HCT116 (cell line): Measurements from ENCODE around the gene CAPZB. TPM values are rescaled to one million over a fixed set of nuclear protein-coding genes. Genes with fewer than 3 reads are reported as not detected.

ENCODE experiments used
- ATAC-seq: fragments of 200-7000 bp; cut with Tn5 transposase; 2 replicates; pipeline ENCODE4 v1.9.1; 2020; ENCODE audit warnings: mild to moderate bottlenecking, moderate library complexity
- BruUV-seq: library from RNA; stranded (reverse); fragments of 400-500 nt; replicated peaks from 2 replicates; lab custom pipeline; 2021; lab: Mats Ljungman, UMichigan
- CTCF ChIA-PET: fragments of 300-600 bp; sonication (Branson Sonifier 250); formaldehyde crosslinking; loops from one replicate; lab custom pipeline; 2021; ENCODE audit warnings: antibody characterized with exemption; lab: Charles Lee
- POLR2A ChIA-PET: fragments of 300-600, 350-600 bp; sonication (Branson Sonifier 250); formaldehyde crosslinking; loops from one replicate; lab custom pipeline; 2021; ENCODE audit warnings: antibody characterized with exemption; lab: Charles Lee
- RAD21 ChIA-PET, 2 experiments: fragments of 300-600 bp; sonication (Branson Sonifier 250); formaldehyde crosslinking; loops; one replicate each; lab custom pipeline; 2023; ENCODE audit warnings: low total read pairs in 2 of 2; ENCODE audit not compliant: uncharacterized antibody in 2 of 2, unreplicated experiment in 2 of 2, low non-redundant PET in 1 of 2; lab: Charles Lee
- DNase-seq: peaks from one replicate; pipeline ENCODE4 v3.0.0-alpha.2; 2010; ENCODE audit warnings: low read depth, low spot score
- H2AFZ ChIP-seq: fragments of 200-600 bp; shearing (Covaris generic), sonication (generic); 2 replicates; pipeline ENCODE4 v1.6.1; 2017; ENCODE audit warnings: low read depth, mixed run types, mixed read lengths, antibody characterized with exemption, low read length; ENCODE audit not compliant: poor library complexity, severe bottlenecking
- H3K27ac ChIP-seq: 2 replicates; pipeline ENCODE4 v1.5.1; 2012; ENCODE audit warnings: low read depth, low read length
- H3K27me3 ChIP-seq: fragments of 200-600 bp; sonication (generic); 2 replicates; pipeline ENCODE4 v1.6.1; 2016; ENCODE audit warnings: mixed run types, low read length, mixed read lengths; ENCODE audit not compliant: insufficient read depth
- H3K36me3 ChIP-seq, 2 experiments: fragments of 200-500 bp in 1 of 2; fragments of 200-600 bp in 1 of 2; sonication (Bioruptor generic) in 1 of 2; sonication (generic) in 1 of 2; 2 replicates each; pipeline versions ENCODE4 v1.5.1 to v1.6.1; 2014 to 2016; ENCODE audit warnings: low read length in 2 of 2, inconsistent platforms in 1 of 2, mixed read lengths in 1 of 2, mixed run types in 1 of 2; ENCODE audit not compliant: insufficient read depth in 2 of 2, control insufficient read depth in 1 of 2
- H3K4me1 ChIP-seq, 2 experiments: fragments of 200-600 bp in 1 of 2; sonication (generic) in 1 of 2; 2 replicates each; pipeline versions ENCODE4 v1.5.1 to v1.6.1; 2012 to 2017; ENCODE audit warnings: low read length in 2 of 2, inconsistent platforms in 1 of 2, mild to moderate bottlenecking in 1 of 2, mixed read lengths in 1 of 2, mixed run types in 1 of 2, moderate library complexity in 1 of 2; ENCODE audit not compliant: insufficient read depth in 2 of 2, control insufficient read depth in 1 of 2
- H3K4me2 ChIP-seq: fragments of 200-600 bp; sonication (generic); 2 replicates; pipeline ENCODE4 v1.6.1; 2017; ENCODE audit warnings: mixed run types, low read length, mixed read lengths
- H3K4me3 ChIP-seq, 2 experiments: fragments of 200-600 bp in 1 of 2; sonication (generic) in 1 of 2; replicated peaks in 1 of 2; 2 replicates each; pipeline ENCODE4 v1.5.1; 2011 to 2016; ENCODE audit warnings: low read length in 2 of 2, control low read depth in 1 of 2, low read depth in 1 of 2, mild to moderate bottlenecking in 1 of 2, mixed read lengths in 1 of 2, mixed run types in 1 of 2
- H3K79me2 ChIP-seq: fragments of 200-600 bp; sonication (generic); 2 replicates; pipeline ENCODE4 v1.6.1; 2017; ENCODE audit warnings: mild to moderate bottlenecking, mixed run types, low read length, moderate library complexity, mixed read lengths; ENCODE audit not compliant: insufficient read depth
- H3K9ac ChIP-seq: fragments of 200-600 bp; sonication (generic); 2 replicates; pipeline ENCODE4 v1.6.1; 2016; ENCODE audit warnings: low read length, mixed read lengths
- H3K9me2 ChIP-seq: fragments of 200-600 bp; sonication (generic), shearing (Covaris generic); 2 replicates; pipeline ENCODE4 v1.6.1; 2017; ENCODE audit warnings: mixed run types, mild to moderate bottlenecking, moderate library complexity; ENCODE audit not compliant: insufficient read depth
- H3K9me3 ChIP-seq, 2 experiments: fragments of 200-500 bp in 1 of 2; fragments of 200-600 bp in 1 of 2; sonication (Bioruptor generic) in 1 of 2; sonication (generic) in 1 of 2; 2 replicates each; pipeline ENCODE4 v1.6.1; 2014 to 2017; ENCODE audit warnings: low read length in 2 of 2, mixed read lengths in 2 of 2, inconsistent platforms in 1 of 2, low read depth in 1 of 2, mild to moderate bottlenecking in 1 of 2, mixed run types in 1 of 2, moderate library complexity in 1 of 2; ENCODE audit not compliant: control insufficient read depth in 1 of 2, insufficient read depth in 1 of 2
- H4K20me1 ChIP-seq: fragments of 200-600 bp; sonication (generic), shearing (Covaris generic); 2 replicates; pipeline ENCODE4 v1.6.1; 2017; ENCODE audit warnings: mixed run types, mild to moderate bottlenecking, moderate library complexity; ENCODE audit not compliant: insufficient read depth
- CBX3 ChIP-seq: IDR thresholded peaks from 2 replicates; pipeline ENCODE4 v1.6.1; 2012; ENCODE audit warnings: low read depth
- CEBPB ChIP-seq: IDR thresholded peaks from 2 replicates; pipeline ENCODE4 v1.6.1; 2012; ENCODE audit warnings: low read depth
- EZH2 ChIP-seq: fragments of 200-600 bp; sonication (generic); IDR thresholded peaks from 2 replicates; pipeline ENCODE4 v1.6.1; 2017; ENCODE audit warnings: antibody characterized with exemption, mixed run types
- POLR2A ChIP-seq: IDR thresholded peaks from 2 replicates; pipeline ENCODE4 v1.7.0; 2011; ENCODE audit warnings: borderline replicate concordance; ENCODE audit not compliant: insufficient read depth, insufficient read length; ENCODE audit errors: extremely low read depth
- POLR2AphosphoS5 ChIP-seq: IDR thresholded peaks from 2 replicates; pipeline ENCODE4 v1.6.1; 2011; ENCODE audit warnings: mild to moderate bottlenecking, low read depth, low read length, moderate library complexity
- TCF7L2 ChIP-seq: IDR thresholded peaks from 2 replicates; pipeline ENCODE4 v1.7.0; 2011; ENCODE audit warnings: borderline replicate concordance, inconsistent platforms; ENCODE audit not compliant: insufficient read depth, insufficient read length; ENCODE audit errors: extremely low read depth
- ZFX ChIP-seq: fragments of 450-650 bp; IDR thresholded peaks from 2 replicates; pipeline ENCODE4 v1.6.1; 2017
- ZNF274 ChIP-seq: fragments of 200-500 bp; sonication (Bioruptor generic); IDR thresholded peaks from 2 replicates; pipeline ENCODE4 v1.6.1; 2014; ENCODE audit warnings: mild to moderate bottlenecking, low read depth, low read length, inconsistent platforms
- intact Hi-C: fragments of 100-400 bp; cut with micrococcal nuclease; formaldehyde crosslinking; loops from 2 replicates; pipeline ENCODE4 v1.10.0; 2022
- total RNA-seq: library from RNA; stranded (reverse); gene quantifications from one replicate; pipeline ENCODE4 v1.2.1, GENCODE V29; 2021; ENCODE audit not compliant: unreplicated experiment
- TF ChIP-seq, protein P1 (sequence below): IDR thresholded peaks from 2 replicates; pipeline ENCODE4 v1.6.1; 2011; ENCODE audit warnings: mild to moderate bottlenecking, low read length, moderate library complexity; ENCODE audit not compliant: insufficient replicate concordance; ENCODE audit errors: extremely low read depth
- TF ChIP-seq, protein P2 (sequence below), 3 experiments: fragments of 200-600 bp in 1 of 3; sonication (generic) in 1 of 3; IDR thresholded peaks in 2 of 3; conservative IDR thresholded peaks in 1 of 3; 2 replicates each; pipeline ENCODE4 v1.5.1; 2012 to 2017; ENCODE audit warnings: low read depth in 2 of 3, low read length in 2 of 3, antibody characterized with exemption in 1 of 3, borderline replicate concordance in 1 of 3, control low read depth in 1 of 3, mild to moderate bottlenecking in 1 of 3, mixed read lengths in 1 of 3, mixed run types in 1 of 3, moderate library complexity in 1 of 3; ENCODE audit not compliant: insufficient read depth in 1 of 3

CAPZB gene
- total RNA-seq, 1 experiment from 2014 or later = 203 TPM

DNA sequence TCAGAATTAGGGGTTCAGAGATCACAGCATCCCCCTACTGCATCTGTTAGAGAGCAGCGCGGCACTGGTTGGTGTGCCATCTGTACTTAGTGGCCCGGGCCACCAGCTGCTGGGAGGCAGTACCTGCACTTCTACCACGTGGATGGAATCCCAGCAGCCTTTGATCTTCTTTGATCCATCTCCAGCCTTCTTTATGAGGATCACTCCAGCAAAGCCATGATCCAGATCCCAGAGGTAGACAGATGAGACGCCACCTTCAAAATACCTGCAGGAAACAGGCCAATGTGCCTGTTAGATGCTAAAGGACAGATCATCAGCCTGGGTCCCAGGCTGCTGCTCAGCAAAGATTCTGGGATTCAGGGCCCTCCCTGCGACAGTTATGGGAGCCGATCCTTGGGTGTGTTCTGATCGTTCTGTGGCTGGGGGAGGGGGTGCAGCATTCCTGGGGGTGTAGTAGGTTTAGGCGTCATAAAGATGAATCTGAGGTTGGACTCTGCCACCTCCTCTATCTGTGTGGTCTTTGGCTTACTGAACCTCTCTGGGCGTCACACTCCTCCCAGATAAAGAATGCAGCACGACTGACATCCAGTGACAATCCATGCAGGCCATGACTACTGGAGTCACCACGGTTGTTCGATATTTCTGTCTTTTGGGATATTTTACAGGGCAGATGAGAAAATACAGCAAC lies 127.9 kb downstream of the CAPZB start:
- BruUV-seq = no TSS peak
- Histone ChIP-seq H3K9ac (no peak overlapping the region), H3K36me3 (peaks cover 5 to 6% of the 10 kb centered on the region in 2 experiments; a peak in 2 of 4 replicates), H3K27ac (no peak overlapping the region), H3K9me3 (no peaks in the 10 kb centered on the region), H4K20me1 (no peaks in the 10 kb centered on the region), H3K79me2 (peaks cover 4% of the 10 kb centered on the region; the same call in 1 of the 2 replicates), H3K9me2 (no peaks in the 10 kb centered on the region), H3K4me1 (no peaks in the 10 kb centered on the region), H2AFZ (no peak overlapping the region), H3K27me3 (no peaks in the 10 kb centered on the region), H3K4me2 (no peak overlapping the region), H3K4me3 (no peak overlapping the region)
- intact Hi-C loops = no loop called here
- ATAC-seq (no peak), DNase-seq (no peak)
- ChIA-PET POLR2A (no interaction called here), CTCF (no interaction called here), RAD21 (no interaction called here)
- TF ChIP-seq ZFX = no peak
- TF ChIP-seq, protein P1, sequence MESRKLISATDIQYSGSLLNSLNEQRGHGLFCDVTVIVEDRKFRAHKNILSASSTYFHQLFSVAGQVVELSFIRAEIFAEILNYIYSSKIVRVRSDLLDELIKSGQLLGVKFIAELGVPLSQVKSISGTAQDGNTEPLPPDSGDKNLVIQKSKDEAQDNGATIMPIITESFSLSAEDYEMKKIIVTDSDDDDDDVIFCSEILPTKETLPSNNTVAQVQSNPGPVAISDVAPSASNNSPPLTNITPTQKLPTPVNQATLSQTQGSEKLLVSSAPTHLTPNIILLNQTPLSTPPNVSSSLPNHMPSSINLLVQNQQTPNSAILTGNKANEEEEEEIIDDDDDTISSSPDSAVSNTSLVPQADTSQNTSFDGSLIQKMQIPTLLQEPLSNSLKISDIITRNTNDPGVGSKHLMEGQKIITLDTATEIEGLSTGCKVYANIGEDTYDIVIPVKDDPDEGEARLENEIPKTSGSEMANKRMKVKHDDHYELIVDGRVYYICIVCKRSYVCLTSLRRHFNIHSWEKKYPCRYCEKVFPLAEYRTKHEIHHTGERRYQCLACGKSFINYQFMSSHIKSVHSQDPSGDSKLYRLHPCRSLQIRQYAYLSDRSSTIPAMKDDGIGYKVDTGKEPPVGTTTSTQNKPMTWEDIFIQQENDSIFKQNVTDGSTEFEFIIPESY = no peak
- TF ChIP-seq TCF7L2 = no peak
- TF ChIP-seq CEBPB = no peak
- TF ChIP-seq, protein P2, sequence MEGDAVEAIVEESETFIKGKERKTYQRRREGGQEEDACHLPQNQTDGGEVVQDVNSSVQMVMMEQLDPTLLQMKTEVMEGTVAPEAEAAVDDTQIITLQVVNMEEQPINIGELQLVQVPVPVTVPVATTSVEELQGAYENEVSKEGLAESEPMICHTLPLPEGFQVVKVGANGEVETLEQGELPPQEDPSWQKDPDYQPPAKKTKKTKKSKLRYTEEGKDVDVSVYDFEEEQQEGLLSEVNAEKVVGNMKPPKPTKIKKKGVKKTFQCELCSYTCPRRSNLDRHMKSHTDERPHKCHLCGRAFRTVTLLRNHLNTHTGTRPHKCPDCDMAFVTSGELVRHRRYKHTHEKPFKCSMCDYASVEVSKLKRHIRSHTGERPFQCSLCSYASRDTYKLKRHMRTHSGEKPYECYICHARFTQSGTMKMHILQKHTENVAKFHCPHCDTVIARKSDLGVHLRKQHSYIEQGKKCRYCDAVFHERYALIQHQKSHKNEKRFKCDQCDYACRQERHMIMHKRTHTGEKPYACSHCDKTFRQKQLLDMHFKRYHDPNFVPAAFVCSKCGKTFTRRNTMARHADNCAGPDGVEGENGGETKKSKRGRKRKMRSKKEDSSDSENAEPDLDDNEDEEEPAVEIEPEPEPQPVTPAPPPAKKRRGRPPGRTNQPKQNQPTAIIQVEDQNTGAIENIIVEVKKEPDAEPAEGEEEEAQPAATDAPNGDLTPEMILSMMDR (IDR thresholded peaks at IDR 0.05 in 2 of 3, conservative IDR thresholded peaks at IDR 0.05 in 1 of 3; ENCODE audit: borderline replicate concordance in 1 of 3, insufficient read depth in 1 of 3, low read depth in 2 of 3, low read length in 2 of 3) = no peak
- no peak for TF ChIP-seq POLR2A
- no peak for TF ChIP-seq CBX3
- no peak for TF ChIP-seq POLR2AphosphoS5
- TF ChIP-seq EZH2 = no peak
- TF ChIP-seq ZNF274 = no peak
